ENCODE data around the gene CNTNAP2. TPM values are rescaled to one million over a fixed set of nuclear protein-coding genes. Genes with fewer than 3 reads are reported as not detected.
A peak's percentile ranks its signal among the peaks of the same experiment; 100 is the strongest.

The CNTNAP2 gene
- total and polyA plus RNA-seq, 9 of the 15 experiments (the other 6 are each of a cell fraction or from before 2014, with no cell fraction given), result 0.04 to 0.62 (median 0.09) TPM; not detected in 4

GRCh38 chr7:146700015-146700560, 583.5 kb downstream of the CNTNAP2 start:
- Histone ChIP-seq H3K79me2 (ENCODE audit: control insufficient read depth, insufficient read depth, low read length) (no peaks in the 10 kb centered on the region), H3K9me3 (replicated peaks; ENCODE audit: control insufficient read depth, insufficient read depth, low read depth, low read length) (no peaks in the 10 kb centered on the region), H3K27me3 (ENCODE audit: control insufficient read depth in 2 of 2, insufficient read depth in 2 of 2, low read length in 2 of 2) (no peaks in the 10 kb centered on the region), H2AFZ (ENCODE audit: low read depth, low read length) (no peak overlapping the region), H3K9me1 (ENCODE audit: control insufficient read depth, insufficient read depth, low read length) (no peaks in the 10 kb centered on the region), H3K36me3 (ENCODE audit: control insufficient read depth, insufficient read depth, low read length) (no peaks in the 10 kb centered on the region), H3K4me1 (replicated peaks in 1 of 2; ENCODE audit: control insufficient read depth in 2 of 2, insufficient read depth in 2 of 2, low read length in 2 of 2) (no peaks in the 10 kb centered on the region), H3K9ac (ENCODE audit: insufficient read depth in 1 of 2, low read depth in 2 of 2, low read length in 2 of 2) (no peak overlapping the region), H3K4me2 (ENCODE audit: insufficient read depth, low read length) (no peak overlapping the region), H3K27ac (ENCODE audit: extremely low read depth, low read depth, low read length) (no peak overlapping the region), H3K4me3 (no peak overlapping the region), H4K20me1 (replicated peaks; ENCODE audit: control insufficient read depth, insufficient read depth, low read length) (no peaks in the 10 kb centered on the region)
- ATAC-seq (no peak), FAIRE-seq (no peak), DNase-seq (ENCODE audit: extremely low read depth in 1 of 4, low spot score in 3 of 4) (no peak)
- intact Hi-C loops (cut with micrococcal nuclease) (no loop called here), in situ Hi-C loops (cut with MboI) (no loop called here)
- WGBS (ENCODE audit: insufficient coverage, low coverage, missing lambda C conversion rate), result 0% methylated on average over 1 of the region's 1 CpG
- TF ChIP-seq CREM (IDR thresholded peaks at IDR 0.05; ENCODE audit: low read depth) (no peak), PRPF4 (IDR thresholded peaks at IDR 0.05; ENCODE audit: insufficient read depth, low read depth, low read length, poor library complexity, severe bottlenecking) (no peak), TARDBP (IDR thresholded peaks at IDR 0.05) (no peak), AFF1 (IDR thresholded peaks at IDR 0.05; ENCODE audit: low read depth in 1 of 2, partially characterized antibody in 2 of 2) (no peak), ZNF436 (CRISPR knock-in tag; IDR thresholded peaks at IDR 0.05) (no peak), CSDE1 (IDR thresholded peaks at IDR 0.05) (no peak), ZNF764 (CRISPR knock-in tag; IDR thresholded peaks at IDR 0.05; ENCODE audit: low read depth) (no peak), SPI1 (IDR thresholded peaks at IDR 0.05; ENCODE audit: borderline replicate concordance, low read depth, low read length) (no peak), MAFG (tag; conservative IDR thresholded peaks at IDR 0.05) (peak; percentile 45; the same call in 1 of the 2 replicates), RFX5 (IDR thresholded peaks at IDR 0.05; ENCODE audit: low read depth, low read length) (no peak), MAFF (IDR thresholded peaks at IDR 0.05; ENCODE audit: low read length) (peak; percentile 69), ZNF316 (IDR thresholded peaks at IDR 0.05) (peak; percentile 82), PREB (CRISPR knock-in tag; IDR thresholded peaks at IDR 0.05) (no peak), MAFK (IDR thresholded peaks at IDR 0.05; ENCODE audit: low read length) (peak; percentile 71), ZBTB34 (CRISPR knock-in tag; IDR thresholded peaks at IDR 0.05) (no peak), C11orf30 (IDR thresholded peaks at IDR 0.05; ENCODE audit: low read depth) (peak; percentile 69), PHTF2 (CRISPR knock-in tag; IDR thresholded peaks at IDR 0.05) (no peak)
- POLR2A ChIA-PET, result no interaction called here
- CTCF ChIA-PET (ENCODE audit: low intra/inter-chr PET ratio), result no interaction called here
- BruUV-seq (replicated peaks), result no TSS peak
